Smooth muscle cell (in vitro differentiated cells): ENCODE results near the gene ZNF823. TPM values are rescaled to one million over a fixed set of nuclear protein-coding genes. Genes with fewer than 3 reads are reported as not detected.

Source experiments
- DNase-seq: peaks from one replicate; lab custom pipeline; 2025; ENCODE audit not compliant: unreplicated experiment; lab: John Stamatoyannopoulos, UW
- H2AFZ ChIP-seq: fragments of 200-600 bp; sonication (generic); 2 replicates; pipeline ENCODE4 v1.6.0; 2016; ENCODE audit warnings: antibody characterized with exemption, low read depth, mild to moderate bottlenecking
- H3F3A ChIP-seq: fragments of 200-600 bp; sonication (generic); 2 replicates; pipeline ENCODE4 v1.6.0; 2017; ENCODE audit warnings: antibody characterized with exemption, low read depth
- H3K27ac ChIP-seq: fragments of 200-600 bp; sonication (generic); 2 replicates; pipeline ENCODE4 v1.5.1; 2016; ENCODE audit warnings: low read depth, mild to moderate bottlenecking
- H3K27me3 ChIP-seq: fragments of 200-600 bp; sonication (generic); 2 replicates; pipeline ENCODE4 v1.6.1; 2016; ENCODE audit warnings: low read depth, mild to moderate bottlenecking
- H3K36me3 ChIP-seq: fragments of 200-600 bp; sonication (generic); 2 replicates; pipeline ENCODE4 v1.5.1; 2016; ENCODE audit warnings: low read depth
- H3K4me1 ChIP-seq: fragments of 200-600 bp; sonication (generic); 2 replicates; pipeline ENCODE4 v1.5.1; 2016; ENCODE audit warnings: low read depth
- H3K4me2 ChIP-seq: fragments of 200-600 bp; sonication (generic); 2 replicates; pipeline ENCODE4 v1.6.0; 2016; ENCODE audit warnings: mild to moderate bottlenecking
- H3K4me3 ChIP-seq: fragments of 200-600 bp; sonication (generic); 2 replicates; pipeline ENCODE4 v1.5.1; 2016; ENCODE audit warnings: mild to moderate bottlenecking
- H3K79me2 ChIP-seq: fragments of 200-600 bp; sonication (generic); 2 replicates; pipeline ENCODE4 v1.6.0; 2016; ENCODE audit warnings: low read depth, mild to moderate bottlenecking
- H3K9ac ChIP-seq: fragments of 200-600 bp; sonication (generic); 2 replicates; pipeline ENCODE4 v1.6.0; 2016; ENCODE audit warnings: low read depth
- H3K9me3 ChIP-seq: fragments of 200-600 bp; sonication (generic); replicated peaks from 2 replicates; pipeline ENCODE4 v1.5.1; 2016; ENCODE audit warnings: low read depth
- H4K20me1 ChIP-seq: fragments of 200-600 bp; sonication (generic); 2 replicates; pipeline ENCODE4 v1.6.0; 2016; ENCODE audit warnings: low read depth
- CTCF ChIP-seq: fragments of 200-600 bp; sonication (generic); IDR thresholded peaks from 2 replicates; pipeline ENCODE4 v1.5.1; 2017; ENCODE audit warnings: borderline replicate concordance, mild to moderate bottlenecking, antibody characterized with exemption; ENCODE audit not compliant: insufficient read depth, poor library complexity, severe bottlenecking
- whole genome bisulfite sequencing: methylation state at CpG from one replicate; pipeline ENCODE4 v1.1.7; 2016; ENCODE audit warnings: low lambda C conversion rate; 5-methylcytosine and 5-hydroxymethylcytosine counted together
- polyA plus RNA-seq: library from polyadenylated mRNA; unstranded; fragments of >200 nt; fragmentation: Nextera tagmentation; extraction: Ambion mirVana; gene quantifications from 2 replicates; pipeline ENCODE4 v1.2.1, GENCODE V29; 2016
- total RNA-seq: library from RNA; depleted of rRNA; stranded (reverse); fragments of >200 nt; gene quantifications from 2 replicates; pipeline ENCODE4 v1.2.3, GENCODE V29; 2014

Gene ZNF823
- total and polyA plus RNA-seq, 2 experiments from 2014 or later: 1.0 to 5.7 TPM

DNA sequence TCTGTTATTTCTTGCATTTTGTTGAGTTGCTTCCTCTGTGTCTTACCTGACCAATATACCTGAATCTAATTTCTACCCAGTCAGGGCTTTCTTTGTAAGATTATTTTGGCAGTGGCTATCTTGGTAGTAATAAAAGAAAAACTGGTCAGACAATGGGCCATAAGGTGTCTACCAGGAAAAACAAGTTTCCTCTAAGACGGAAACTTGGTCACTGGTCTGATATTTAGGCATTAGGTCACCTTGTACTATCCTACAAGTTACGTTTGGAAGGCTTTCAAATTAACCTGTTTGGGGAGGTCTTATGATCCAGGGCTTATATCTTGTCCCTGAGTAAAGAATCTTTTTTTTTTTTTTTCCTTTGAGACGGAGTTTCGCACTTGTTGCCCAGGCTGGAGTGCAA, 9.2 kb downstream of the ZNF823 start:
- H3K27ac ChIP-seq: no peak overlapping the region
- H3K4me3 ChIP-seq: no peak overlapping the region
- H2AFZ ChIP-seq: no peak overlapping the region
- H3K9ac ChIP-seq: no peak overlapping the region
- peaks cover 8% of the 10 kb centered on the region for H3K79me2 ChIP-seq
- DNase-seq: no peak
- H3F3A ChIP-seq: no peaks in the 10 kb centered on the region
- WGBS: 91% methylated on average over 4 of the region's 4 CpGs
- no peak overlapping the region for H3K4me2 ChIP-seq
- no peak for TF ChIP-seq CTCF
- no peaks in the 10 kb centered on the region for H3K27me3 ChIP-seq
- no peaks in the 10 kb centered on the region for H3K4me1 ChIP-seq
- H4K20me1 ChIP-seq: no peaks in the 10 kb centered on the region
- no peaks in the 10 kb centered on the region for H3K9me3 ChIP-seq
- H3K36me3 ChIP-seq: peaks cover 8% of the 10 kb centered on the region

- Histone ChIP-seq H3K27ac (no peak overlapping the region), H3K4me3 (no peak overlapping the region), H4K20me1 (no peaks in the 10 kb centered on the region), H3K36me3 (peaks cover 48% of the 10 kb centered on the region), H2AFZ (no peak overlapping the region), H3K9ac (no peak overlapping the region), H3F3A (no peaks in the 10 kb centered on the region), H3K4me2 (no peak overlapping the region), H3K9me3 (peaks cover 35% of the 10 kb centered on the region), H3K27me3 (no peaks in the 10 kb centered on the region), H3K4me1 (no peaks in the 10 kb centered on the region), H3K79me2 (no peaks in the 10 kb centered on the region)
- no peak for TF ChIP-seq CTCF
- 97% methylated on average over 10 of the region's 10 CpGs for WGBS
- no peak for DNase-seq
These were observed 16.3 kb downstream of the ZNF823 start for GRCh38 chr19:11722414-11722813.

DNA sequence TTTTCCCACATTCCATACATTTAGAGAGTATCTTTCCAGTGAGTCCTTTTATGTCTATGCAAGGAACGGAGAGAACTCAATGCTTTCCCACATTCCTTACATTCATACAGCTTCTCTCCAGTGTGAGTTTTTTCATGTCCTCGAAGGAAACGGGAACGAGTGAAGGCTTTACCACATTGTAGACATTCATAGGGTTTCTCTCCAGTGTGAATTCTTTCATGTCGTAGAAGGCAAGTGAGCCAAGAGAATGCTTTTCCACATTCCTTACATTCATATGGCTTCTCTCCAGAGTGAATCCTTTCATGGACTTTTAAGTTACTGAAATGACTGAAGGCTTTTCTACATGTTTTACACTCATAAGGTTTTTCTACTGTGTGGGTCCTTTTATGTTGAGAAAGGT, 17.1 kb downstream of the ZNF823 start:
- Histone ChIP-seq H3K4me2 (no peak overlapping the region), H3F3A (no peaks in the 10 kb centered on the region), H4K20me1 (no peaks in the 10 kb centered on the region), H2AFZ (no peak overlapping the region), H3K4me1 (no peaks in the 10 kb centered on the region), H3K36me3 (peaks cover 48% of the 10 kb centered on the region), H3K4me3 (no peak overlapping the region), H3K27me3 (no peaks in the 10 kb centered on the region), H3K9ac (no peak overlapping the region), H3K79me2 (no peaks in the 10 kb centered on the region), H3K9me3 (peaks cover 35% of the 10 kb centered on the region), H3K27ac (no peak overlapping the region)
- no peak for TF ChIP-seq CTCF
- WGBS: 94% methylated on average over 5 of the region's 5 CpGs
- DNase-seq: no peak

DNA sequence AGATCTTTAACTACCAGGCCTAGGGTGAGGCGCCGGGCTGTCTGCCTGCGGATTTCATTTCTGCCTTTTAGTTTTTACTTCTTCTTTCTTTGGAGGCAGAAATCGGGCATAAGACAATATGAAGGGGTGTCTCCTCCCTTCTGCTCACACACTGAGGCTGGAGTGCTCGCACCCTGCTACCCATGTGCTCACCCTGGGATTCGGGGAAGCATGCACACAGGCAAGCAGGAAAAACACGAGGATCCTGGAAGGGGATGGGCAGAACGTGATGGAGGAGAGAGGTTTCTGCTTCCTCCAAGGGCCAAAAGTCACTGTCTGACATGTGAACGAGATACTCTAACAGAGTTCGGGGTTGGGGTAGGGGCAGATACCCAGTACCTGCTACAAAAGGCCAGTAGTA, 28.4 kb downstream of the ZNF823 start:
- H3K4me2 ChIP-seq: no peak overlapping the region
- no peak for DNase-seq
- H3K9ac ChIP-seq: no peak overlapping the region
- no peak overlapping the region for H2AFZ ChIP-seq
- H3K27ac ChIP-seq: no peak overlapping the region
- 85% methylated on average over 10 of the region's 10 CpGs for WGBS
- no peaks in the 10 kb centered on the region for H4K20me1 ChIP-seq
- no peaks in the 10 kb centered on the region for H3K9me3 ChIP-seq
- TF ChIP-seq CTCF: no peak
- no peaks in the 10 kb centered on the region for H3K79me2 ChIP-seq
- no peaks in the 10 kb centered on the region for H3K4me1 ChIP-seq
- H3K27me3 ChIP-seq: no peaks in the 10 kb centered on the region
- no peak overlapping the region for H3K4me3 ChIP-seq
- H3K36me3 ChIP-seq: no peaks in the 10 kb centered on the region
- H3F3A ChIP-seq: no peaks in the 10 kb centered on the region
